GM21526 (cell line): ENCODE results near the gene POLA1.
"Not testable (repeated sequence)": the region's sequence is repeated elsewhere in the genome, so short reads cannot be mapped to it uniquely, and the experiment has no call there.

Experiments used
- ATAC-seq: cut with Tn5 transposase; IDR thresholded peaks from one replicate; pipeline ENCODE4 v1.9.1; 2021; ENCODE audit warnings: moderate library complexity; ENCODE audit not compliant: unreplicated experiment, low FRiP score

The POLA1 gene

GRCh38 chrX:24796204-24796603 is 102.5 kb downstream of the POLA1 start:
- no peak for ATAC-seq

GRCh38 chrX:24799078-24799477 is 105.4 kb downstream of the POLA1 start:
- no peak for ATAC-seq

- no peak for ATAC-seq
Measured at GRCh38 chrX:24799565-24799964, 105.8 kb downstream of the POLA1 start.

- ATAC-seq = no peak
Measured at GRCh38 chrX:24805201-24805600, 111.5 kb downstream of the POLA1 start.

GRCh38 chrX:24819807-24820206 is 126.1 kb downstream of the POLA1 start:
- not testable (repeated sequence) for ATAC-seq

GRCh38 chrX:24828147-24828546 is 134.4 kb downstream of the POLA1 start:
- ATAC-seq = no peak

GRCh38 chrX:24828600-24828999 is 134.9 kb downstream of the POLA1 start:
- no peak for ATAC-seq

- no peak for ATAC-seq
Measured at GRCh38 chrX:24833695-24834094, 140.0 kb downstream of the POLA1 start.

- ATAC-seq = no peak
Measured at GRCh38 chrX:24837966-24838365, 144.2 kb downstream of the POLA1 start.

GRCh38 chrX:24838629-24839028 is 144.9 kb downstream of the POLA1 start:
- ATAC-seq = no peak

GRCh38 chrX:24839331-24839730 is 145.6 kb downstream of the POLA1 start:
- no peak for ATAC-seq

GRCh38 chrX:24842486-24842885 is 148.8 kb downstream of the POLA1 start:
- ATAC-seq = no peak

- ATAC-seq = no peak
Measured at GRCh38 chrX:24846550-24847150, 152.9 kb downstream of the POLA1 start.

- ATAC-seq = no peak
Measured at GRCh38 chrX:24851289-24851688, 157.6 kb downstream of the POLA1 start.

GRCh38 chrX:24851780-24852179 is 158.1 kb downstream of the POLA1 start:
- no peak for ATAC-seq

GRCh38 chrX:24858004-24858746 is 164.5 kb downstream of the POLA1 start:
- ATAC-seq = no peak

- ATAC-seq = no peak
Measured at GRCh38 chrX:24859211-24859841, 165.6 kb downstream of the POLA1 start.

GRCh38 chrX:24860140-24860539 is 166.4 kb downstream of the POLA1 start:
- no peak for ATAC-seq

- ATAC-seq = no peak
Measured at GRCh38 chrX:24862343-24862742, 168.6 kb downstream of the POLA1 start.

- ATAC-seq = not testable (repeated sequence)
Measured at GRCh38 chrX:24863779-24864178, 170.1 kb downstream of the POLA1 start.

GRCh38 chrX:24870143-24870542 is 176.4 kb downstream of the POLA1 start:
- ATAC-seq = no peak
